8988T (cell line): ENCODE measurements around the gene NPPC.
"Not testable (repeated sequence)": the region's sequence is repeated elsewhere in the genome, so short reads cannot be mapped to it uniquely, and the experiment has no call there.

Experiments
- DNase-seq: peaks from one replicate; pipeline ENCODE4 v3.0.0; 2011

The NPPC gene, protein sequence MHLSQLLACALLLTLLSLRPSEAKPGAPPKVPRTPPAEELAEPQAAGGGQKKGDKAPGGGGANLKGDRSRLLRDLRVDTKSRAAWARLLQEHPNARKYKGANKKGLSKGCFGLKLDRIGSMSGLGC

DNA sequence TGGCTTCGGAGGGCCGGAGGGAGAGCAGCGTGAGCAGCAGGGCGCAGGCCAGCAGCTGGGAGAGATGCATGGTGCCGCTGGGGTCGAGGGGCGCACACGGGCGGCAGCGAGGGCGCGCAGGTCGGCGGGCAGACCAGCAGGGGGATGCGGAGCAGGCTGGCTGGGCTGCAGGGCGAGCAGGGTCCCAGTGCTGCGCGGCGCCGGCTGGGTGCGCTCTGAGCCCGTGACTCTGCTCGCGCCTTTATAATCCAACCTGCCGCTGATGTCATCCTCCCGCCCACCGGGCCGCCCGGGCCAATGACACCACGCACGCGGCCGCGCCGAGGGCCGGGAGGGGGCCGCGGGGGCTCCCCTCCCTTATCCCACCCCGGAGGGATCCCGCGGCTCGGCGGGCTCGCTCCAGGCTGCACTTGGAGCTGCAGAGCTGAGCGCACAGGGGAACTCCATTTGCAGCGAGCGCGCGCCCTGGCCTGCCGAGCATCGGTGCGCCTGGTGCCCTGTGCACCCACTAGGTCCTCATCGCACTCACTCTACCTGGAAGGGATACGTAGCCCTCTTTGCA is at the start of gene NPPC:
Gene NPPC (minus strand): TSS at position 217 of the 562 bp plus-strand sequence. CDS start 147 bp downstream, at position 70.
- peak; percentile 62 for DNase-seq

DNA sequence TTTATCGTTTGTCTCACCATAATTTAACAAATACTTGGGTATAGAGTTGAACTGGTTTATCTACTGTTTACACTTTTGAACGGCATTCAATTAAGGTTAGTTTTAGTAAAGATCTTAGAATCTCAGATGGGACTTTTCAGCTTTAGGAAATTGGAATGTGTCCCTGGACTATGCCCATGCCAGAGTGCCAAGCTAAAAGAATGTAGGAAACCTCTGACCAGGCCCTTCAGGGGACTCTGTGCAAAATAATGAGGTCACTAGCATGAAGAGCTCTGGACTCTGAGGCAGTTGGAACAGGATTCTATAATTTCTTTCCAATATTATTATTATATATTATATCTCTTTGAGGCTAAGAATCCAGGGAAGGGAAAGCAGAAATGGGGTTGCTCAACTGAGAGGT is 48.8 kb upstream of the NPPC start:
- DNase-seq, result no peak

DNA sequence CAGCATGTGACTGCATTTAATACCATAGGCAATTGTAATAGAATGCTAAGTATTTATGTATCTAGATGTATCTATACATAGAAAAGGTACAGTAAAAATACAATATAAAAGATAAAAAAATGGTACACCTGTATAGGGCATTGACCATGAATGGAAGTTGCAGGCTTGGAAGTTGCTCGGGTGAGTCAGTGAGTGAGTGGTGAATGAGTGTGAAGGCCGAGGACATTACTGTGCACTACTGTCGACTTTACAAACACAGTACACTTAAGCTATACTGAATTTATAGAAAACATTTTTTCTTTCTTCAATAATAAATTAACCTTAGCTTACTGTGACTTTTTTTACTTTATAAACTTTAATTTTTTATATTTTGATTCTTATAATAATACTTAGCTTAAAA is 44.3 kb upstream of the NPPC start:
- no peak for DNase-seq

DNA sequence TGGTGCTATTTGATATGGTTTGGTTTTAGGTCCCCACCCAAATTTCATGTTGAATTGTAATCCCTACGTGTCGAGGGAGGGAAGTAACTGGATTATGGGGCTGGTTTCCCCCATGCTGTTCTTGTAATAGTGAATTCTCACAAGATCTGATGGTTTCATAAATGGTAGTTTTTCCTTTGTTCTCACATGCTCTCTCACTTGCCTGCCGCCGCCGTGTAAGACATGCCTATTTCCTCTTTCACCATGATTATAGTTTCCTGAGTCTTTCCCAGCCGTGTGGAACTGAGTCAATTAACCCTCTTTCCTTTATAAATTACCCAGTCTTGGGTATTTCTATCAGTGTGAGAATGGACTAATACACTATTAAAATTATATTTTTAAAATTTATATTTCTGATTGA is 42.6 kb upstream of the NPPC start:
- DNase-seq, result no peak

DNA sequence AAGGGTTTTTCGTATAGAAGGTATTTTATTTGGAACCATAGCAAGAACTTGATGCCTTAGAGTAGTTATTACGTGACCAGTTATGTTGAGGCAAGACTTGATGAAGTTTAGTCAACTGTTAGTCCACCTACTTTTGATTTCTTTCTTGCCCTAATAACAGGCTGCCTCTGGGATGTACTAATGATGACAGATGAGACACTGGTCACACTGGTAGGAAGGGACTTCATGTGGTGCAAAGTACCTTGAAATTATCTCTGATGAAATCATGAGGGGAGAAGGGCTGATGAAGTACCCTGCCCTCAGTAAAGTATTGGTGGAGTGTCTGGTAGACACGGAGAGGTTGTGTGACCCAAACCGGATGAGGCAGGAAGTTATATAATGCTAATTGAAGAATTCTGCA is 40.7 kb upstream of the NPPC start:
- DNase-seq, result no peak

DNA sequence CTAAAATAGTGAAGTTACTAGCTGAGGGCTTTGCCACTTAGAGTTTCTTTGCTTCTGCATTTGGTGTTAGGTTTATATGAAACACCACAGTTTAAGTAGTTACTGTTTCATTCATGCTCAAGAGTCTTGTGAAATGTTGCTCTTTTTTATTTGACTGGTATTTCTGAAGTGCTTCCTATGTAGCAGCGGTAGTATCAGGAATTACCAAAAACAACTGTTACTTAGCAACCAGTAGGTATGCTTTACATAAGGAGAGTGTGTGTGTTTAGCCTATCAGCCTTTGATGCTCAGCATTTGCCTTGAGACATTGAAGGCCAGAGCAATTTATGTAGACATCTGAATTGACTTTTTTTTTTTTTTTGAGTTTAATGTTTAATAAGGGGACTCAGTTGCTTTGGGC is 38.9 kb upstream of the NPPC start:
- no peak for DNase-seq

DNA sequence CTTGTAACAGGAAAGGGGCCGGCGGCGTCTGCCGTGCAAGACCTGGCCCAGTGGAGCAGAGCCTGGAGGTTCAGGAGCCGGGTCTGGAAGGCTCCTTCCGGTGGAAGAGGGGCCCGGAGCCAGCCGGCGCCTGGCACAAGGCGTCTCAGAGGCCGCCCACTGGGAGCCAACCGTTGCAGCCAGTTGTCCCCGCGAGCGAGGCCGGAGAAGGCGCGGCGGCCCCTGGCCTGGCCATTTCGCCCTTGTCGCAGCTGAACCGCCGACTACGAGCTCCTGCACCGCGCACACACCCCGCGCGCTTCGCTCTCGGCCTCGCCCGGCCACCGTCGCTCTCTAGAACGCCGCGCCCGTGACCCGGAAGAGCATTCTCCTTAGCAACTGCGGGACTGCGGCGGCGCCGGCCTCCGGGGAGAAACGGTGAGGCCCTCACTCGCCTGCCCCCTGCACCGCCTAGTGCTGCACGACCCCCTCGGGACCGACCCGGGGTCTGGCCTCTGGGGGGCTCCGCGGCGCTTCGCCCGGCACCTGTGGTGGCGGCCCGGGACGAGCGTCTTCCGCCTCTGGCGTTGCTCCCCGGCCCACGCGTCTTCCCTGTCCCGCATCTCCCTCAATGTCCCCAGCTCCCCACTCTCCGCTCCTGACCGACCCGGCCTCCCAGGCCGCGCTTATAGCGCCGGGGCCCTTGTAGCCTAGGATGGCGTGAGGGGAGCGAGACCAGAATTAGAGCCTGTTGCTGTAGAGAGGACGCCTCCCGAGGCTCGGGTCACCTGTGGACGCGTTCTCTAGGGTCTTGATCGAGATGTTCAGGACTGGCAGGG is 35.4 kb upstream of the NPPC start, which contains the start of gene DIS3L2:
Gene DIS3L2 (plus strand): TSS at position 365 of the 818 bp plus-strand sequence. CDS start 53,215 bp downstream, outside the sequence.
- peak; percentile 62 for DNase-seq

DNA sequence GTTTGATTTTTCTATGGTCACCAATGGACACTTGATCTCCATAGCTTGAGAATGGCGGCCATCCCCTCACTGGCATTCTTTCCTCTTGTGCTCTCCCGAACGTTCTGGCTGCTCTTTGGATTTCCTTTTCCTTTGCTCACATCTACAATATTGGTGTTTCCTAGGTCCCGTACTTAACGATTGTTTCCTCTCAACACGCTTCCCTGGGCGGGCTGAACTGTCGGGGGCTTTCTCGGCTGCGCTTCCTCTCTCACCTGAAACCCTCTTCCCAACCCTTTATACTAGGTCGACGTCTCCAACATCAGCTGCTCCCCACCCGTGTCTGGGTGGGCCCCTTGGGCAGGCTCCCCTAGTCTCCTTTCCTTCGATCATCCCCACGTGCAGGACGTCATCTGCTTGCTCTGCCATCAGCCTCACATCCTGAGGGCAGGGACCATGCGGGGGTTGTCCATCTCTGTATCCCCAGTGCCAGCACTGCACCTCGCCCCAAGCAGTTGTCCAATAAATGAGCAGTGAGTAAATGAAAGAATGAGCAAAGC is 34.7 kb upstream of the NPPC start:
- DNase-seq, result no peak

DNA sequence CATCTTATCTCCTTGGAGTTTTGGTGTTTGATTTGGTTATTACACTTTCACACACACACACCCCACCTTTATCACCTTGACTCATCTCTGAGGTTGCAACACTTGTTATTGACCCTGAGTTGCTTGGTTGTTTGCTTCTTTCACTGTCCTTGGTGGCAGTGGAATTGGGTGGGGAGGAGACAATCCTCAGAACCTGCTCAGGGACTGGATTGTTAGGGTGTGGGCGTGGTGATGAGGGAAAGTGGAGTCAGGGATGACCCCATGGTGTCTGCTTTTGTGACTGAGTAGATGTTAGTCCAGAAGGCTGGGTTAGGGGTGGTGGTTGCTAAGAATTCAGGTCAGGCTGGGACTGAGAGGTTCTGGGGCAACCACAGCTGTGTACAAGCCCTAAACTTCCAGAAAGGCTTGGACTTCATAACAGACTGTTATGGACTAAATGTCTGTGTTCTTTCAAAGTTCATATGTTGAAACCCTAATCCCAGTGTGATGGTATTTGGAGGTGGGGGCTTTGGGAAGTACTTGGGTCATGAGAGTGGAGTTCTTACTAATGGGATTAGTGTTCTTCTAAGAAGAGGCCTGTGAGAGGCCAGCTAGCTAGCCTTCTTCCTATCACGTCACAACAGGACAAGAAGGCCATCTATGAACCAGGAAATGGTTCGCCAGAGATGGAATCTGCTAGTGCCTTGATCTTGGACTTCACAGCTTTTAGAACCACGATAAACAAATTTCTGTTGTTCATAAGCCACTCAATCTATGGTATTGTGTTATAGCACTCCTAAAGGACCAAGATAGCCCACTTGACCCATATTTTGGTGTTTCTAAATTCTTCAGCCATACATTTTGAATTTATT is 31.9 kb upstream of the NPPC start:
- no peak for DNase-seq

DNA sequence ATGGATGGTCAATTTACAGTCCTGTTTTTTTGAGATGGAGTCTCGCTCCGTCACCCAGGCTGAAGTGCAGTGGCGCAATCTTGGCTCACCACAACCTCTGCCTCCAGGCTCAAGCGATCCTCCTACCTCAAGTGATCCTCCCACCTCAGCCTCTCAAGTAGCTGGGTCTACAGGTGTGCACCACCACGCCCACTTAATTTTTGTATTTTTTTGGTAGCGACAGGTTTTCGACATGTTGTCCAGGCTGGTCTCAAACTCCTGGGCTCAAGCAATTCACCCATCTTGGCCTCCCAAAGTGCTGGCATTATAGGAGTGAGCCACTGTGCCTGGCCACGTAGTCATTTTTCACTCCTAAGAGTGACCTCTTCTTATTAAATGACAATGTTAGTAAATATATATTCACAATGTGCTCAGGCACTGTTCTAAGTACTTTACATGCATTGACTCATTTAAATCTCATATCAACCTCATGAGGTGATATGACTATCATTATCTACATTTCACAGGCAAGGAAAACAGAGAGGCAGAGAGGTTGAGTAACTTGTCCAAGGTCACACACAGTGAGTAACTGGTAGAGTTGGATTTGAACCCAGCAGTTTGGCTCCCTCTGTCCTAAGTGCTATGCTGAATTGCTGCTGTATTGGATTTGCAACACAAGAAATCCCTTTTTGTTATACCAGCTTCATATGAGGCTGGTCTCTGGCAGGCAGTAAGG is 29.7 kb upstream of the NPPC start:
- DNase-seq, result no peak

DNA sequence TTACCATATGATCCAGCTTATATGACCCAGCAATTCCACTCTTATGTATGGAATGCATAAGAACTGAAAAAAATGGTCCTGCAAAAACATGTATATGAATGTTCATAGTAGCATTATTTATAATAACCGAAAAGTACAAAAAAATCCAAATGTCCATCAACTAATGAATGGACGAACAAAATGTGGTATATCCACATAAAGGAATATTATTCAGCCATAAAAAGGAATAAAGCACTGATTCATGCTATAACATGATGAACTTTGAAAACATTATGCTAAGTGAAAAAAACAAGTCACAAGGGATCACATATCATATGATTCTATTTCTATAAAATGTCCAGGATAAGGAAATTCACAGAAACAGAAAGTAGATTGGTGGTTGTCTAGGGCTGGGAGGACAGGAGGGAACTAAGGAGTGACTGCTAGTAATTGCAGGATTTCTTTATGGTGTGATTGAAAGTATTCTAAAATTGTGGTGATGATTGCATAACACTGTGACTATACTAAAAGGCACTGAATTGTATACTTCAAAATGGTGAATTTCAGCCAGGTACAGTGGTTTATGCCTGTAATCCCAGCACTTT is 25.3 kb upstream of the NPPC start:
- DNase-seq, result no peak

DNA sequence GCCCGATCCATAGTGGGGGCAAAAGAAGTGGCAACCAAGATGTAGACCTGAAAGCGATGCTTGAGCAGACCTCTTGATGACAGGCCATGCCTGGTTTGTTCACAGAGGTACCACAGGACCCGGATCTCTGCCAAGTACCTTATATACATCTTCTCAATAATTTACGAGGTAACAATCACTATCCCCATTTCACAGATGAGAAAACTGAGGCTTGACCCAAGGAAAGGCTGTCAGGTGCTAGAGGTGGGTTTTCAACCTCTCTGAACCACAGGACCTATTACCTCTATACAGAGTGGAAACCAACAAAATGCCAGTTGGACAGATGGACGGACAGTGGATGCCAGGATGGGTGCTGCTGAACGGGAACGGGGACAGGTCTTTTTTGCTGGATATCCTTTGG is 21.5 kb upstream of the NPPC start:
- DNase-seq, result no peak

DNA sequence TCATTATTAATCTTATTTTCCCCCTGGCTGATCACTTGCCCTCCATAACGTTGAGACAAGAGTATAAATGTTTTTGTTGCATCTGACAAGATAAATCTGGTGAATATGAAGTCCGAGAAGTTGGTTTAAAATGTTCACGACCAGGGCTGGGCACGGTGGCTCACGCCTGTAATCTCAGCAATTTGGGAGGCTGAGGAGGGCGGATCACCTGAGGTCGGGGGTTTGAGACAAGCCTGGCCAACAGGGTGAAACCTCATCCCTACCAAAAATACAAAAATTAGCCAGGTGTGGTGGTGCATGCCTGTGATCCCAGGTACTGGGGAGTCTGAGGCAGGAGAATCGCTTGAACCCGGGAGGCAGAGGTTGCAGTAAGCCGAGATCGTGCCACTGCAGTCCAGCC is 20.9 kb upstream of the NPPC start:
- not testable (repeated sequence) for DNase-seq

DNA sequence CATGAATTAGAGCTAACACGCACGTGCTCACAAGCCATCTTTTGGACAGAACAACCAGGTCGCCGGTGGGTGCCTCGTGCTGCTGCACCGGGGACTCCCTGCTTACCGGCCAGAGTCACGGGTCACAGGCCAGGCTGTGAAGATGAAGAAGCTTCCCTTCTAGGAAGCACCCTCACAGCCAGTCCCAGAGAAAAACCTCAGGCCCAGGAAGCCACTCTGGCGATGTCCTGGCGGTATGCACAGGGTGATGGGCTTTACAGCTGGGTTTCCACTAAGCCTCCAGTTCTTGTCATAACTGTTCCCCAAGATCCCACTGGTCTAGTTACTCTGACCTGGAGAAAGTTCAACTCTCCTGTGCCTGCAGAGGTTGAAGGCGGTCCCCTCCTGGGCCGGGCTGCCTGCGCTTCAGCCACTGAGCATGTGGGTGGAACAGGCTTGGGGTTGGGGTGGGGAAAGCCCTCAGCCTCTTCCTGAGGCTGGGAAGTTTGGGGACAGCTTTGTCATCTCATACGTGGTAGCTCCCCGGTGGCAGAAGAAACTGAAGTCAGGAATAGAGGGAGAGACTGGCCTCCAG is 20.1 kb upstream of the NPPC start:
- no peak for DNase-seq

DNA sequence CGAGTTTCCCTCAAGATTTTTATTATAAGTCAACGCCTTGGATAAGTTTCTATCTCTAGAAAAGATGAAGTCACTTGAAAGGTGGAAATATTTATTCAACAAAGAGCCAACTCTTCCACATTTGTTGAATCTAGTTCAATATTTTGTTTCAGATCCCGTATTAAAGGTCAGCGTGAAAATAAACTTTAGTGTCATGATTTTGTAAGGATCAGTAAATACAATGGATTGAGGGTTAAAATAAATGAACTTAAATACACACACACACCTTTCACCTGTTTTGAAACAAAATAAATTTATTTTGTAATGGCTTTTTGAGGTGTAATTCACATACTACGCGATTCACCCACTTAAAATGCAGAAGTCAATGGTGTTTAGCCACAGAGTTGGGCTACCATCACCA is 16.0 kb upstream of the NPPC start:
- DNase-seq, result no peak

DNA sequence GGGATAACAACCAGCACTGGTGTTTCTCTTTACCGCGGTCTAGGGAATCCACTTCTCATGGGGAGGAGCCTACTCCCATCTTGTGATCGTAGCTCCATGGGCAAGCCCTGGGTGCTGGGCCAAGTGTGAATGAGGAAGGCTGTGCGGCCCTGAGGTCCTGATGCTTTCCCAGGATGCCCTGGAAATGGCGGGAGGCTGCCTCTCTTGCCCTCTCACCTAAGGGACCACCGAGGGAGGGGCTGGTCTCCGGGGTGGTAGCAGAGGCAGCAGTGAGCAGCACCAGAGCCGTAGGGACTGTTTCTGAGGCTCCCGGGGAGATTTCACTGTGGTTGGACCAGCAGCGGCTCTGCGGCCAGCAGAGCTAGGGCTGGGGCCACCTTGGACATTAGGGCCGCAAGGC is 15.5 kb upstream of the NPPC start:
- DNase-seq, result no peak

DNA sequence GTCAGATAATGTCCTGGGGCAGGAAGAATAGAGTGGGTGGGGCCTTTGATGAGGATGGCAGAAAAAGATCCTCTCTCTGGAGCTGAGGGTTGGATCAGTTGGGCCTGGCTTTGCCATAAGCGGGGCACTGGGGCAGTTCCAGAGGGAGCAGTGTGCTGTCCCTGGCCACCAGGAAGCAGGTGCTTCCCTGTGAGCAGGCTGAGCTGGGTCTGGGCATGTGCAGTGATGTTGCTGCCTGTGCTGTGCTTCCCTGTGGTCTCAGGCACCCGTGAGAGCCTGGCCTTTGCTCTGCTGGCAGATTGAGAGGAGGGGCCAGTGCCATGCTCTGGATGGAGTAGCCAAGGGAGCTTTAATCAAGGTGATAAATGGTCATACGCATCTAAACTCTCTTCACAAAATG is 14.6 kb upstream of the NPPC start:
- no peak for DNase-seq

DNA sequence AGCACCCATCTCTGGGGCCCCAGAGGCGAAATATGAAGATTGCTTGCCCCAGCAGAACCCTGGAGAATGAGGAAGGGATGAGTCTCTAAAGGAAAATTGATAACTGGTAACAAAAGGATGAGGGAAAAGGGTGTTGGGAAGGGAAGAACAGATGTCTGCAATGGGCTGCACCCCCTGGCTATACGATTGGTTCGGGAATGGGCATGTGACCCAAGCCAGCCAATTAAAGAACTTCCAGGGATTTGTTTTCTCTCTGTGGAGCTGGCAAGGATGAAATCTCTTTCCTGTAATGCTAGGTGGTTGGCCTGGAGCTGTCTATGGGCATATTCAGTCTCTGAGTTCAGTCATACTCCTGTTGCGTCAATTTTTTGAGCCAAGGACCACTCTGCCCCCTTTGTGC is 12.8 kb upstream of the NPPC start:
- no peak for DNase-seq

DNA sequence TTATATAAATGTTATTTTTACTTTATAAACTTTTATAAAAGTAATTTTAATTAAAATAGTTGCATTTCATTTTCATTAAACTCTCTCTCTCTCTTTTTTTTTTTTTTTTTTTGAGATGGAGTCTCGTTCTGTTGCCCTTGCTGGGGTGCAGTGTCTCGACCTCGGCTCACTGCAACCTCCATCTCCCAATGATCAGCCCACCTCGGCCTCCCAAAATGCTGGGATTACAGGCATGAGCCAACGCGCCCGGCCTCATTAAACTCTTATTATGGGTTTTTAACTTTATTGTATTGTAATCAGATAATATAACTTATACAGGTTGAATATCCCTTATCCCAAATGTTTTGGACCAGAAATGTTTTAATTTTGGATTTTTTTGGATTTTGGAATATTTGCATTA is 10.9 kb upstream of the NPPC start:
- no peak for DNase-seq

DNA sequence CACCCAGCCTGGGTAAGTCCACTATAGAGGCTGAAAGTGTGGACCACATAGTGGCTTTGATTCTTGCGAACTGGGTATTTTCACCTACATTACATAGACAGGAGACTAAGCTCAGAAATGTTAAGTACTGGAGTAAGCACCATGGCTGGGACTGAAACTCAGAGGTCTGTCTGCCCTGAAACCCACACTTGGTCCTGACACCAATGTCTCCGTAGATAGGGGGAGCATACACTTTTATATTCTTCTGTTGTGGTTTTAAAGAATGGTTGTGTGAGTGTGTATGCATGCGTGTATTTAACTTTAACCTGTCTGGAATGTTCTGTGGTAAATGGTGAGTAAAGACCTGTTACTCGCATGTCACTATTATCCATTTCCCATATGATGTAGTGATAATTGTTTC is 10.3 kb upstream of the NPPC start:
- no peak for DNase-seq

DNA sequence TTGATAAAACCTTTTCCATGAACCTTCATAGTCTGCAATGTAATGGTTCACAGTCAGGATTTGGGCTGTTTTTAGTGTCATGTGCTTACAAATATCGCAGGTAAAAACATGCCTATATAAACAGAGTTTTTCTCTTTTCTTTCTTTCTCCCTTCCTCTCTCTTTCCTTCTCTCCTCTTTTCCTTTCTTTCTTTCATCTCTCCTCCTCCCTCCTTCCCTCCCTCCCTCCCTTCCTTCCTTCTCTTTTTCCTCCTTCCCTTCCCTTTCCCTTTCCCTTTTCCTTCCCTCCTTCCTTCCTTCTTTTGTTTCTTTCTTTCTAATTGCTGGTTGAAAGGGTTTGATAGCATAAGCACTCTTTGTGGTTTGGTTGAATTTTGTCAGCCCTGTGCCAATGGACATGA is 9.6 kb upstream of the NPPC start:
- no peak for DNase-seq

DNA sequence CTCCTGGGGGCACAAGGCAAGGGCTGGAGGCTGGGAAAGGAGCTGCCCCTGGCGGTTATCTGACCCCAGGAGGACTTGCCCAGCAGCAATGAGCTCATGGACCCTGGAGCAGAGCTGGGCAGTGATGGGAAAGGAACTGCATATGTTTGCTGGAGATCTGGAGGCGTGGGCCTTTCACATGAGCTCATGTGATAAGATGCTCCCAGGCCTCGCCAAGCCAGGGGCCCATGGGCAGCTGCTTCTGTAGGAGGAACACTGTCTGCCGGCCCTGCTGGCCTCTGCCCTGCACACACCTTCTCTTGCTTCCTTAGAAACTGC is 9.0 kb upstream of the NPPC start:
- DNase-seq, result no peak
